Activated CD4-positive, alpha-beta T cell treated with anti-CD3 and anti-CD28 coated beads, Interleukin-2, Interleukin-4, amounts not matched to agents 100 ng/mL and 50 ng/mL, durations not matched to agents 16 hours and 8 hours (primary cell): ENCODE data around the gene MN1.

Experiments
- DNase-seq: peaks from one replicate; pipeline ENCODE4 v3.0.0-alpha.2; 2020; ENCODE audit warnings: low spot score

The MN1 gene

GRCh38 chr22:27740202-27740748, 61.3 kb downstream of the MN1 start:
- DNase-seq = no peak

- DNase-seq = no peak
Measured at GRCh38 chr22:27737521-27737920, 64.0 kb downstream of the MN1 start.

- DNase-seq = no peak
Measured at GRCh38 chr22:27734066-27734465, 67.5 kb downstream of the MN1 start.

GRCh38 chr22:27732841-27733240, 68.7 kb downstream of the MN1 start:
- DNase-seq = no peak

GRCh38 chr22:27732391-27732790, 69.2 kb downstream of the MN1 start:
- DNase-seq = no peak

- DNase-seq = no peak
Measured at GRCh38 chr22:27731621-27732020, 69.9 kb downstream of the MN1 start.

- DNase-seq = no peak
Measured at GRCh38 chr22:27730641-27731433, 70.7 kb downstream of the MN1 start.

GRCh38 chr22:27729246-27729645, 72.3 kb downstream of the MN1 start:
- no peak for DNase-seq

GRCh38 chr22:27727673-27728451, 73.7 kb downstream of the MN1 start:
- DNase-seq = no peak

- DNase-seq = no peak
Measured at GRCh38 chr22:27726686-27727449, 74.7 kb downstream of the MN1 start.

GRCh38 chr22:27726331-27726685, 75.2 kb downstream of the MN1 start:
- no peak for DNase-seq

- no peak for DNase-seq
Measured at GRCh38 chr22:27725661-27726060, 75.9 kb downstream of the MN1 start.

- DNase-seq = no peak
Measured at GRCh38 chr22:27724709-27725108, 76.8 kb downstream of the MN1 start.

GRCh38 chr22:27724157-27724556, 77.4 kb downstream of the MN1 start:
- DNase-seq = no peak

GRCh38 chr22:27723708-27724107, 77.8 kb downstream of the MN1 start:
- no peak for DNase-seq

GRCh38 chr22:27723158-27723557, 78.4 kb downstream of the MN1 start:
- no peak for DNase-seq

- DNase-seq = no peak
Measured at GRCh38 chr22:27720860-27721259, 80.7 kb downstream of the MN1 start.

- no peak for DNase-seq
Measured at GRCh38 chr22:27719535-27720227, 81.9 kb downstream of the MN1 start.

- no peak for DNase-seq
Measured at GRCh38 chr22:27719036-27719347, 82.6 kb downstream of the MN1 start.

GRCh38 chr22:27718186-27719035, 83.1 kb downstream of the MN1 start:
- DNase-seq = no peak

- DNase-seq = no peak
Measured at GRCh38 chr22:27717094-27717493, 84.5 kb downstream of the MN1 start.
